ENCODE measurements around the gene GNPTG. TPM values are rescaled to one million over a fixed set of nuclear protein-coding genes. Genes with fewer than 3 reads are reported as not detected.

GNPTG gene
- total RNA-seq, 3 donors from 2014 or later = 50.1 to 68.9 (median 57.3) TPM

DNA sequence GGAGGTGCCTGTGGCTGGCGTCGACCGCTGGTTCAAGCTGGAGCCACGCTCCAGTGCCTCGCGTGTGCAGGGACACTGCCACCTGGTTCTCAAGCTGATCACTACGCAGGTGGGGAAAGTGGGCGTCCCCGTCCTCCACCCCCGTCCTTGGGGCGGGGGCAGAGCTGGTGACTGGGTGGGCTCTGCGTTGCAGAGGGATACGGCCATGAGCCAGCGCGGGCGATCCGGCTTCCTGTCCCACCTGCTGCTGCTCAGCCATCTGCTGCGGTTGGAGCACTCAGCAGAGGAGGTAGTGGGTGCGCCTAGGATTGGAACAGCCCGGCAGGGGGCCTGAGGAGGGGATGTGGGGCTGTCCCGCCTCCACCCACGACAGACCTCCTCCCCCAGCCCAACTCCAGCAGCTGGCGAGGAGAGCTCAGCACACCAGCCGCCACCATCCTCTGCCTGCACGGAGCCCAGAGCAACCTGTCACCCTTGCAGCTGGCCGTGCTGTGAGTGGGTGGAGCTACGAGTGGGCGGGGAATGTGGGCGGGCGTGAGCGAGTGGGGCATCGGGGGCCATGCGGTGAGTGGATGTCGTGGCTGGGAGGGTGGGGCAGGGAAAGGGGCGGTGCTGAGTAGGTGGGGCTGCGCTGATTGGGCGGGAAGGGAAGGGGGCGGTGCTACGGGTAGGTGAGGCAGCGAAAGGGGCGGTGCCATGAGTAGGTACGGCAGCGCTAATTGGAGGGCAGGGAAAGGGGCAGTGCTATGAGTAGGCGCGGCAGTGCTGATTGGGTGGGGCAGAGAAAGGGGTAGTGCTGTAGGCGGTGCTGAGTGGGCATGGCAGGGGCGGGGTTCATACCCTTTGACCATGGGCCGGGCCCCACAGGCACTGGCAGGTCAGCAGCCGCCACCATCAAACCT is 9.0 kb upstream of the GNPTG start:
- peaks cover 20% of the 10 kb centered on the region for H3K4me1 ChIP-seq (ENCODE audit: low read depth)
- no peaks in the 10 kb centered on the region for H3K36me3 ChIP-seq (ENCODE audit: low read depth)
- no peak overlapping the region for H3K4me3 ChIP-seq
- ATAC-seq = peak; percentile 93
- intact Hi-C loops (cut with DNase I, micrococcal nuclease) = no loop called here
- TF ChIP-seq, protein P1, sequence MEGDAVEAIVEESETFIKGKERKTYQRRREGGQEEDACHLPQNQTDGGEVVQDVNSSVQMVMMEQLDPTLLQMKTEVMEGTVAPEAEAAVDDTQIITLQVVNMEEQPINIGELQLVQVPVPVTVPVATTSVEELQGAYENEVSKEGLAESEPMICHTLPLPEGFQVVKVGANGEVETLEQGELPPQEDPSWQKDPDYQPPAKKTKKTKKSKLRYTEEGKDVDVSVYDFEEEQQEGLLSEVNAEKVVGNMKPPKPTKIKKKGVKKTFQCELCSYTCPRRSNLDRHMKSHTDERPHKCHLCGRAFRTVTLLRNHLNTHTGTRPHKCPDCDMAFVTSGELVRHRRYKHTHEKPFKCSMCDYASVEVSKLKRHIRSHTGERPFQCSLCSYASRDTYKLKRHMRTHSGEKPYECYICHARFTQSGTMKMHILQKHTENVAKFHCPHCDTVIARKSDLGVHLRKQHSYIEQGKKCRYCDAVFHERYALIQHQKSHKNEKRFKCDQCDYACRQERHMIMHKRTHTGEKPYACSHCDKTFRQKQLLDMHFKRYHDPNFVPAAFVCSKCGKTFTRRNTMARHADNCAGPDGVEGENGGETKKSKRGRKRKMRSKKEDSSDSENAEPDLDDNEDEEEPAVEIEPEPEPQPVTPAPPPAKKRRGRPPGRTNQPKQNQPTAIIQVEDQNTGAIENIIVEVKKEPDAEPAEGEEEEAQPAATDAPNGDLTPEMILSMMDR (IDR thresholded peaks at IDR 0.05) = no peak
- H3K9me3 ChIP-seq = no peaks in the 10 kb centered on the region
- DNase-seq = peak; percentile 97 to 99 (median 98)

DNA sequence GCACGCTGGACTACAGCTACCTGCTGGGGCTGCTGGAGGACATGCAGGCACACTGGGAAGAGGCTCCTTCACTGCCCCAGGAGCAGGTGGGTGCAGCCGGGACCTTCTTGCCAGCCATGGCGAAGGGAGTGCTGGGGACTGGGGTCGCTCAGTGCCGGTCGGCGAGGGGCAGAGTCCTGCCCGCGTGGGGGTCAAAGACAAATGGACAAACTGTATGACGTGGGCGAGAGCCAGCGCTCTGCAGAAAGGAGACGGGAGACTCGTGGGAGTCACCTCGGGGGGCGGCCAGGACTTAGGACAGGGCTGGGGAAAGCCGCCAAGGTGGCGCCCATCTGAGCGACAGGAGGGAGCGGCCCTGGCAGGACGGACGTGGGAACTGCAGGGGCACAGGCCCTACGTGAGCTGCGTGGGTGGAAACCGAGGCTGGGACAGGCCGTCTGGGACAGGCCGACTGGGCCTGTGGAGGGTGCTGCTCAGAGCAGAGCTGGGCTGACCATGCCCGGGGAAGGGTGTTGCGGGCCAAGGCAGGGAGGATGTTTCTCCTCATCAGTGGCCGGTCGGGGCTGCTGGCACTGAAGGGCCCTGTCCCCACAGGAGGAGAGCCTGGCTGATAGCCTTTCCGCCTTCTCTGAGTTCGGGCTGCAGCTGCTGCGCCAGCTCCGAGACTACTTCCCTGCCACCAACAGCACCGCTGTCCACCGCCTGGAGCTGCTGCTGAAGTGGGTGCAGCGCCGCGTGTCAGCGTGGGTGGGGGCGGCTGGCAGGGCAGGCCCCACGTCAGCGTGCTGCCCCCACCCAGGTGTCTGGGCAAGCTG is 8.1 kb upstream of the GNPTG start:
- intact Hi-C loops (cut with DNase I, micrococcal nuclease) = no loop called here
- H3K4me3 ChIP-seq = no peak overlapping the region
- H3K9me3 ChIP-seq = no peaks in the 10 kb centered on the region
- H3K36me3 ChIP-seq (ENCODE audit: low read depth) = no peaks in the 10 kb centered on the region
- peak in 2 of 3 donors; percentile 33 to 60 for DNase-seq
- ATAC-seq = peak; percentile 5
- peaks cover 20% of the 10 kb centered on the region for H3K4me1 ChIP-seq (ENCODE audit: low read depth)
- TF ChIP-seq, protein P1 (IDR thresholded peaks at IDR 0.05) = no peak

DNA sequence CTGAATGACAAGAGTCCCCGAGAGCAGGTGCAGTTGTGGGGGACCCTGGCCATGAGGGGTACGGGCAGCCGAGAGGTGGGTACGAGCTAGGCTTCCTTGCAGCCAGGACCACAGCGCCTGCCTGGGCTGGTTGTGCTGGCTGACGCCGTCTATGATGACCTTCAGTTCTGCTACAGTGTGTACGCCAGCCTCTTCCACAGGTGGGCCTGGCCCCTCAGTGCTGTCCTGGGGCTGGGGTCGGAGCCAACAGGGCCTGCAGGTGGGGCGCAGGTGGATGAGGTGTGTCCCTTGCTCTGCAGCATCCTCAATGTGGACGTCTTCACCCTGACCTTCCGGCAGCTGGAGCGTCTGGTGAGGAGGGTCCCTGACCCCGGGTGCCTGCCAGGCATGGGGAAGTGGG is 7.2 kb upstream of the GNPTG start:
- Histone ChIP-seq H3K36me3 (ENCODE audit: low read depth) (no peaks in the 10 kb centered on the region), H3K4me3 (no peak overlapping the region), H3K9me3 (no peaks in the 10 kb centered on the region), H3K4me1 (ENCODE audit: low read depth) (peaks cover 20% of the 10 kb centered on the region)
- intact Hi-C loops (cut with DNase I, micrococcal nuclease) = no loop called here
- no peak for ATAC-seq
- TF ChIP-seq, protein P1 (IDR thresholded peaks at IDR 0.05) = no peak
- DNase-seq = no peak

DNA sequence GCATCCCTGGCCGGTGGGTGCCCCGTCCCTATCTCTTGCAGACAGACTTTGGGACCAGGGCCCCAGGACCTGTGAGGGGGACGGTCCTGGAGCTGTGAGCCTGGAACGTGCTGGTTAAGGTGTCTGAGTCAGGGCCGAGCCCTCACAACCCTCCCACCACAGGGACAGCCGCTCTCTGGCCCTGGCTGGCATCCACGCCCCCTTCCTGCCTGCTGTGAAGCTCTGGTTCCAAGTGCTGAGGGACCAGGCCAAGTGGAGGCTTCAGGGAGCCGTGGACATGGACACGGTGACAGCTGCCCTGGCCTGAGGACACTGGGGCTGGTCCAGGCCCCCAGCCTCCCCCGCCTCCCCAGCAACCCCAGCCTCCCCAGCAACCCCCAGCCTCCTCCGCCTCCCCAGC is 6.6 kb upstream of the GNPTG start:
- no peak for ATAC-seq
- no peak for DNase-seq

DNA sequence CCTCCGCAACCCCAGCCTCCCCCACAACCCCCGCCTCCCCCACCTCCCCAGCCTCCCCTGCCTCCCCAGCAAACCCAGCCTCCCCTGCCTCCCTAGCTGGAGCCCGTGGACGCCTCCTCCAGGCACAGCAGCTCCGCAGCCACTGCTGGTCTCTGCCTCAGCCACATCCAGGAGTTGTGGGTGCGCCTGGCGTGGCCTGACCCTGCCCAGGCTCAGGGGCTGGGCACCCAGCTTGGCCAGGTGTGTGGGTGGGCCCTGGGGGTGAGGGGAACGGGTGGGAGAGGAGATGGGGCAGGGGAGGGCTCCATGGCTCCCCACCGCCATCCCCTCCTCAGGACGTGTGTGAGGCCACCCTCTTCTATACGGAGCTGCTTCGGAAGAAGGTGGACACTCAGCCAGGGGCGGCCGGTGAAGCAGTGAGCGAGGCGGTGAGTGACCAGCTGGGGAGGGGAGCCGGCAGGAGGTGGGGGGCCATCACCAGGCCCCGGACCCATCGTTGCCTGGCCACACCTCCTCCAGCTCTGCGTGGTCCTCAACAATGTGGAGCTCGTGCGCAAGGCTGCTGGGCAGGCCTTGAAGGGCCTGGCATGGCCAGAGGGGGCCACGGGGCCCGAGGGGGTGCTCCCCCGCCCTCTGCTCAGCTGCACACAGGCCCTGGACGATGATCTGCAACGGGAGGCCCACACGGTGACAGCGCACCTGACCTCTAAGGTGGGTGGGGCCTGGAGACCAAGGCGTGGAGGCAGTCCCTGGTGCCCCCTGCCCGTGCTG is 5.9 kb upstream of the GNPTG start:
- Histone ChIP-seq H3K36me3 (ENCODE audit: low read depth) (no peaks in the 10 kb centered on the region), H3K4me3 (no peak overlapping the region), H3K9me3 (no peaks in the 10 kb centered on the region), H3K4me1 (ENCODE audit: low read depth) (peaks cover 27% of the 10 kb centered on the region)
- no peak for ATAC-seq
- DNase-seq = no peak
- TF ChIP-seq, protein P1 (IDR thresholded peaks at IDR 0.05) = no peak
- intact Hi-C loops (cut with DNase I, micrococcal nuclease) = no loop called here

More for the DNA sequence above, 6.6 kb upstream of the GNPTG start:
- no peak overlapping the region for H3K4me3 ChIP-seq
- peaks cover 20% of the 10 kb centered on the region for H3K4me1 ChIP-seq (ENCODE audit: low read depth)
- no peaks in the 10 kb centered on the region for H3K9me3 ChIP-seq
- TF ChIP-seq, protein P1 (IDR thresholded peaks at IDR 0.05) = no peak
- intact Hi-C loops (cut with DNase I, micrococcal nuclease) = no loop called here
- H3K36me3 ChIP-seq (ENCODE audit: low read depth) = no peaks in the 10 kb centered on the region
